Measurements from ENCODE around the gene C1orf56. TPM values are rescaled to one million over a fixed set of nuclear protein-coding genes. Genes with fewer than 3 reads are reported as not detected.

The C1orf56 gene
- total RNA-seq, 1 donor = 3.0 TPM

DNA sequence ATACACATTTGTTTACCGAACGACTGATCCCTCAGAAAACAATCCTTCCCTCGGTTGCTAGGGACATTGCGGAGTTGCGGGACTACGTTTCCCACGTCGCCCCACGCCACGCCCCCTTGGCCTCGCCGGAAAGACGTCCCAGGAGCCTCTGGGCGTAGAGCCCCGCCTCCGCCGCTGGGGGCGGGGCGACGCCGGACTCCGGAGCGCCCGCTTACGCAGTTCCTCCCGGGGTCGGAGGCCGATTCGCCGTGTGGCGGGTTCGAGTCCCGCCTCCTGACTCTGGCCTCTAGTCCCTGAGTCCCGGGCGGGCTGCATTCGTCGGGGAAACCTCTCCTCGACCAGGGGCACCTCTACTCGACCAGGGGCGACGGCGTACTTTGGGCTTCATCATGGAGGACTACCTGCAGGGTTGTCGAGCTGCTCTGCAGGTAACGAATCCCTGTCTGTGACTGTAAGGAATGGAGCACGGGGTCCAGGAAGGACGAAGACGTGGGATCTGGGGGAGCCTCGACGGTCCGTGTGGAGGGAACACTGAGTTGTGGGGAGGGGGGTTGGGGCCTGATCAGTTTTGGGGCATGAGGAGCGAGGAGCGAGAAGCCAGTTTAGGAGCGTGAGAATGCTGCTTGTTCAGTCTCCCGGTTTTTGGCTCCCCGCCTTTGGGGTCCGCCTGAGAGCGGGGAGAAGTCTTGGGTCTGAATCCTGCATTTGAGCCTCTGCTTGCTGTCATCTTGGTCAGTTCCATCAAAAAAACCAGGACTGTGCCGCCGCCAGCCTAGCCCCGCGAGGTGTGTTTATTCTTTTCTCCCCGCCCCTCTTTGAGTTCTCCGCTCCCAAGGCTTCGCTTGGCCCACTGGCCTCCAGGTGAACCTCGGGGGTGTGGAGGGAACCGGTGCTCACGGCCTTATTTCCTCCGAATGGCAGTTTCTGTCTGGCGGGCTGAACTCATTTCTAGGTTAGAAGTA lies 39.0 kb upstream of the C1orf56 start, which contains the start of gene PRUNE1:
PRUNE1 (plus strand) TSS at position 206 of the 962 bp plus-strand sequence; CDS start at position 390, 184 bp downstream.
- peak within 1 kb of the TSS; percentile 87 for H3K4me3 ChIP-seq (ENCODE audit: low read depth, low read length)
- DNase-seq (ENCODE audit: low read depth) = peak; percentile 97
- TF ChIP-seq, protein P1, sequence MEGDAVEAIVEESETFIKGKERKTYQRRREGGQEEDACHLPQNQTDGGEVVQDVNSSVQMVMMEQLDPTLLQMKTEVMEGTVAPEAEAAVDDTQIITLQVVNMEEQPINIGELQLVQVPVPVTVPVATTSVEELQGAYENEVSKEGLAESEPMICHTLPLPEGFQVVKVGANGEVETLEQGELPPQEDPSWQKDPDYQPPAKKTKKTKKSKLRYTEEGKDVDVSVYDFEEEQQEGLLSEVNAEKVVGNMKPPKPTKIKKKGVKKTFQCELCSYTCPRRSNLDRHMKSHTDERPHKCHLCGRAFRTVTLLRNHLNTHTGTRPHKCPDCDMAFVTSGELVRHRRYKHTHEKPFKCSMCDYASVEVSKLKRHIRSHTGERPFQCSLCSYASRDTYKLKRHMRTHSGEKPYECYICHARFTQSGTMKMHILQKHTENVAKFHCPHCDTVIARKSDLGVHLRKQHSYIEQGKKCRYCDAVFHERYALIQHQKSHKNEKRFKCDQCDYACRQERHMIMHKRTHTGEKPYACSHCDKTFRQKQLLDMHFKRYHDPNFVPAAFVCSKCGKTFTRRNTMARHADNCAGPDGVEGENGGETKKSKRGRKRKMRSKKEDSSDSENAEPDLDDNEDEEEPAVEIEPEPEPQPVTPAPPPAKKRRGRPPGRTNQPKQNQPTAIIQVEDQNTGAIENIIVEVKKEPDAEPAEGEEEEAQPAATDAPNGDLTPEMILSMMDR (IDR thresholded peaks at IDR 0.05; ENCODE audit: insufficient read depth, low read depth, low read length) = no peak

DNA sequence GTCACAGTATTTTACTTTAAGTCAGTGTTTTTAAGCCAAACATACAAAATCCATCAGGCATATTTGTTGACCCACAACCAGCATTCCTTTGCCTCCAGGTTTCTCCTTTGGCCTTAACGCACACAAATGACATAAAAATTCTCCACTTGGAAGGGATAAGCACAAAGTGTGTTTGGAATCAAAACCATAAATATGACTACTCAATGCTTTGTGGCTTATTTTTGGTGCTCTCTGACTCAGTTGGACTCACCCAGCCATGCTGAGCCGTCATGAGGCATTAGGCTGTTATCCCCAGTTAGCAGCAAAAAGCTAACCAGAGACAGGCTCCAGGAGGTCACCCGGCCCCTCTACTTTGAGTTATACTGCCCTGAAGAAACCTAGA lies 38.4 kb upstream of the C1orf56 start:
- TF ChIP-seq, protein P1 (IDR thresholded peaks at IDR 0.05; ENCODE audit: insufficient read depth, low read depth, low read length) = no peak
- H3K4me3 ChIP-seq (ENCODE audit: low read depth, low read length) = peak overlapping the region; percentile 87

DNA sequence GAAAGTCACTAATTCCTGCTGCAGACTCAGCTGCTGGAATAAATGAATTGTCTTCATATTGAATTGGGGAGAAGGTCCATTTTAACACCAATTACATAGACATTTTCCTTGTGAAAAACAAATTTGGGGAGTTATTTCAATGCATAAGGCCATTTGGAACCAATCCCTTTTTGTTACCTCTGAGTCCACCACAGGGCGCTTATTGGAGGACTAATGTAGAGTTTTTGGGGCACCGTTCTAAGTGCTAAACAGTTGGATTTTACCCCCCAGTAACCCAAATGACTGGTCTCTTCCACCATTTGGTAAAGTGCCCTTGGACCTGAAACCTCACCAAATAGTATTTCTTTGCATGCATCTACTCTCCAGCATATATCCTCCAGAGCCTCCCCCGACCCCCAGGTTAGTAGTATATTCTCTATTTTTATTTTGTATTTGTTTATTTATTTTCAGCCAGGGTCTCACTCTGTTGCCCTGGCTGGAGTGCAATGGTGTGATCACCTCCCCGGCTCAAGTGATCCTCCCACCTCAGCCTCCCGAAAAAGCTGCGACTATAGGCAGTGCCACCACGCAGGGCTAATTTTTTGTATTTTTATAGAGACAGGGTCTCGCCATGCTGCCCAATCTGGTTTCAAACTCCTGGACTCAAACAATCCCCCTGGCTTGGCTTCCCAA lies 37.7 kb upstream of the C1orf56 start:
- H3K4me3 ChIP-seq (ENCODE audit: low read depth, low read length) = no peak overlapping the region
- TF ChIP-seq, protein P1 (IDR thresholded peaks at IDR 0.05; ENCODE audit: insufficient read depth, low read depth, low read length) = no peak
- no peak for DNase-seq (ENCODE audit: low read depth)

More for the DNA sequence above, 38.4 kb upstream of the C1orf56 start:
- peak; percentile 58 for DNase-seq (ENCODE audit: low read depth)

DNA sequence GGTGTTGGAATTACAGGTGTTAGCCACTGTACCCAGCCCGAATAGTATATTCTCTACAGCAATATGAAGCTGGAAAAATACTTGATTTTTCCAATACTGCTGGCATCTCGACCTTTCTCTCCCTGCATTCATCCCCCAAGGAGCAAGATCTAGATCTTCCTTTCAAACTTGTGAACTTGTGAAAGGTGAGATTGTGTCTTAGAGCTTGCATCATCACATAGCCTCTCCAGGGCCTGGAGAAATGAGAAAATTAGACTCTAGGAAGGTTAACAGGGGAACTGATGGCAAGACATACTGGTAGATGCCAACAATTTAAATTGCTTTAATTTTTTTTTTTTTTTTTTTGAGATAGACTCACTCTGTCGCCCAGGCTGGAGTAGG lies 37.2 kb upstream of the C1orf56 start:
- DNase-seq (ENCODE audit: low read depth) = no peak

DNA sequence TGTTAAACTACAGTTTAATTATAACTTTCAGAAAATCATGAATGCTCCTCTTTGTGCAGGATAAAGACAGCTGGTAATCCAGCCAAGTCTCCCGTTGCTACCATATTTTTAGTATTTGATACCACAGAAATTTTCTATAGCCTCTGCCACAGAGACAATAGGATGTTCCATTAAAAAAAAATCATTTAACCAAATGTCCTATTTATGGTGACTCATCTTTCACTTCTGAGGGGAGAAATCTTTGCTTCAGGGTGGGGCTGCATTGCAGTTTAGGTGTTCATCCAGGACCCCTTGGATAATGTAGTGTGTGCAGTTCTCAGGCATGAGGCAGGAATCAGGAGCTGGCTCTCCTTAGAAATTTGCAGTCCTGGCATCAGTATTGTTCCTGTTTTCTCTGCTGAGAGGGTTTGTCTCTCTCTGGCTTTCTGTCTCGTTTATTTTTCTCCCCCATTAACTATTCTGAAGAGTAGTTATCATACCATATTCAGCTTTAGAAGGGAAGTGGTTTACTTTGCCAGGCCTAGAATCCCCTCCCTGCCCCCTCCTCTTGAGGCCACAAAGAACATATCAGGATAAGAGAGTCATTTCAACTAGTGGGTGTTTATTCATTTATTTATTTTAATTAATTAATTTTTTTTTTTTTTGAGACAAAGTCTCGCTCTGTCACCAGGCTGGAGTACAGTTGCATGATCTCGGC lies 36.2 kb upstream of the C1orf56 start:
- H3K4me3 ChIP-seq (ENCODE audit: low read depth, low read length) = no peak overlapping the region
- DNase-seq (ENCODE audit: low read depth) = no peak
- TF ChIP-seq, protein P1 (IDR thresholded peaks at IDR 0.05; ENCODE audit: insufficient read depth, low read depth, low read length) = no peak

More for the DNA sequence above, 37.2 kb upstream of the C1orf56 start:
- no peak overlapping the region for H3K4me3 ChIP-seq (ENCODE audit: low read depth, low read length)
- TF ChIP-seq, protein P1 (IDR thresholded peaks at IDR 0.05; ENCODE audit: insufficient read depth, low read depth, low read length) = no peak

DNA sequence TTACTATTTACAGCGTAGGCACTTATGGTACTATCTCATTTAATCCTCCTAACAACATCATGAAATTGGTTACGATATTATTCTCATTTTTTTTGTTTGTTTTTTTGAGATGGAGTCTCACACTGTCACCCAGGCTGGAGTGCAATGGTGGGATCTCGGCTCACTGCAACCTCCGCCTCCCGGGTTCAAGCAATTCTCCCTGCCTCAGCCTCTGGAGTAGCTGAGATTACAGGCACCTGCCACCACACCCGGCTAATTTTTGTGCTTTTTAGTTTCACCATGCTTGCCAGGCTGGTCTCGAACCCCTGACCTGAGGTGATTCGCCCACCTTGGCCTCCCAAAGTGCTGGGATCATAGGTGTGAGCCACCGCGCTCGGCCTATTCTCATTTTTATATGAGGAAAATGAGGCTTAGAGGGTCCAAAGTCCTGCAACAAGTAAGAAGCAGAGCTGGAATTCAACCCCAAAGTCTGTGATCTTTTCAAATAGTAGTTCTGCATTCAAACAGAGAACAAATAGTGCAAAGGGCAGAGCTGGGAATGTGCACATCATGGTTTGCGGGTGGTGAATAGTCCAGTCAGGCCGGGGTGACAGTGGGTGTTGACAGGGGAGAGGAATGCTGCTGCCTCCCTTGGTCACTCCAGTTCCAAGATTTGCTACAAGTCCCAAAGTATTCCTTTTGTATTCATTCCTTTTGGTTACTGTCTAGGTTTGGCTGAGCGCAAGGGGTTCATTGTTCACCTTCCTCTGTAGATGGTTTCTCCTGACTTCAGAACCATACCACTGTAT lies 34.7 kb upstream of the C1orf56 start:
- TF ChIP-seq, protein P1 (IDR thresholded peaks at IDR 0.05; ENCODE audit: insufficient read depth, low read depth, low read length) = no peak
- no peak overlapping the region for H3K4me3 ChIP-seq (ENCODE audit: low read depth, low read length)
- no peak for DNase-seq (ENCODE audit: low read depth)

Data from fibroblast of villous mesenchyme (primary cell).